K562 (cell line): ENCODE results near the gene HMCN1. TPM values are rescaled to one million over a fixed set of nuclear protein-coding genes. Genes with fewer than 3 reads are reported as not detected.

Source experiments
- ARHGAP35 ChIP-seq: fragments of 450-650 bp; IDR thresholded peaks from 2 replicates; pipeline ENCODE4 v1.6.1; 2018; ENCODE audit not compliant: partially characterized antibody
- BRD9 ChIP-seq: fragments of 450-650 bp; IDR thresholded peaks from 2 replicates; pipeline ENCODE4 v1.6.1; 2018; ENCODE audit warnings: low read depth; ENCODE audit not compliant: partially characterized antibody
- SREBF1 ChIP-seq: fragments of 150-350 bp; IDR thresholded peaks from 2 replicates; pipeline ENCODE4 v1.6.1; 2014; ENCODE audit warnings: antibody characterized with exemption, low read depth, low read length, borderline replicate concordance
- TAF7 ChIP-seq: fragments of 450-650 bp; IDR thresholded peaks from 2 replicates; pipeline ENCODE4 v1.6.1; 2016; ENCODE audit warnings: missing genetic modification characterization, missing compliant biosample characterization
- polyA plus RNA-seq, 8 experiments: library from polyadenylated mRNA; depleted of rRNA in 4 of 8; stranded (reverse) in 5 of 8; unstranded in 3 of 8; fragments of >200 nt; fragmentation: Nextera tagmentation in 2 of 8; fragmentation: Illumina TruSeq in 1 of 8; extraction: Ambion mirVana in 2 of 8; extraction: Trizol in 1 of 8; gene quantifications; 2 replicates each; pipeline versions ENCODE4 v1.2.1 to v1.2.3, GENCODE V29; 2011 to 2014; ENCODE audit warnings: inconsistent platforms in 1 of 8, missing spikeins in 1 of 8
- total RNA-seq, 7 experiments: library from RNA; depleted of rRNA in 6 of 7; stranded (reverse); fragments of >200 nt in 6 of 7; fragmentation: Illumina TruSeq in 2 of 7; extraction: Trizol in 2 of 7; gene quantifications; 2 replicates each; pipeline versions ENCODE4 v1.2.1 to v1.2.3, GENCODE V29; 2011 to 2021; ENCODE audit warnings: low replicate concordance in 1 of 7
- TF ChIP-seq, protein P1 (sequence below): fragments of 450-650 bp; conservative IDR thresholded peaks from 2 replicates; pipeline ENCODE4 v1.6.1; 2016; ENCODE audit warnings: missing genetic modification characterization, low read depth, mild to moderate bottlenecking, control low read depth, missing compliant biosample characterization
- TF ChIP-seq, protein P2 (sequence below): IDR thresholded peaks from 2 replicates; pipeline ENCODE4 v1.6.1; 2014; ENCODE audit warnings: antibody characterized with exemption
- TF ChIP-seq, protein P3 (sequence below): IDR thresholded peaks from 2 replicates; pipeline ENCODE4 v1.6.1; 2012; ENCODE audit warnings: low read depth, low read length, improper control_type of control experiment, borderline replicate concordance

The HMCN1 gene
- total and polyA plus RNA-seq, 9 of the 15 experiments (the other 6 are each of a cell fraction or from before 2014, with no cell fraction given), result 0.07 to 0.36 (median 0.21) TPM

DNA sequence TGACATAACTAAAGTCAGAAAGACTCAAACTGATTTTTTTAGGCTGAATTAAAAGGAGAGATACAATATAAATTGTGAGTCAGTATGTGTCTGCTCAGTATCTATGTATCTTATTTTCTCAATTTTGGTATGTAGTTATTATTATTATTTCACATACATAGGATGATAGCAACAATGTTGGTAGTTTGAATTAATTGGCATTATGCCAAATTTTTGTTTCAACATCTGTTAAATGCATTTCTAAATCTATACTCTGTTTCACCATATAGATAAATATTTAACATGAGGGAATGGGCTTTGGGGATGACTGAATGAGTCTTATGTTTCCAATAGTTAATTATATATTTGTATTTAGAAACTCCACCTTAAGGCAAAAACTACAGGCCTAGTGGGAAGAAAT is 12.6 kb upstream of the HMCN1 start (continued):
- TF ChIP-seq, protein P1, sequence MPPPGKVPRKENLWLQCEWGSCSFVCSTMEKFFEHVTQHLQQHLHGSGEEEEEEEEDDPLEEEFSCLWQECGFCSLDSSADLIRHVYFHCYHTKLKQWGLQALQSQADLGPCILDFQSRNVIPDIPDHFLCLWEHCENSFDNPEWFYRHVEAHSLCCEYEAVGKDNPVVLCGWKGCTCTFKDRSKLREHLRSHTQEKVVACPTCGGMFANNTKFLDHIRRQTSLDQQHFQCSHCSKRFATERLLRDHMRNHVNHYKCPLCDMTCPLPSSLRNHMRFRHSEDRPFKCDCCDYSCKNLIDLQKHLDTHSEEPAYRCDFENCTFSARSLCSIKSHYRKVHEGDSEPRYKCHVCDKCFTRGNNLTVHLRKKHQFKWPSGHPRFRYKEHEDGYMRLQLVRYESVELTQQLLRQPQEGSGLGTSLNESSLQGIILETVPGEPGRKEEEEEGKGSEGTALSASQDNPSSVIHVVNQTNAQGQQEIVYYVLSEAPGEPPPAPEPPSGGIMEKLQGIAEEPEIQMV (tag), result no peak
- TF ChIP-seq TAF7 (tag), result no peak
- no peak for TF ChIP-seq ARHGAP35
- TF ChIP-seq, protein P2, sequence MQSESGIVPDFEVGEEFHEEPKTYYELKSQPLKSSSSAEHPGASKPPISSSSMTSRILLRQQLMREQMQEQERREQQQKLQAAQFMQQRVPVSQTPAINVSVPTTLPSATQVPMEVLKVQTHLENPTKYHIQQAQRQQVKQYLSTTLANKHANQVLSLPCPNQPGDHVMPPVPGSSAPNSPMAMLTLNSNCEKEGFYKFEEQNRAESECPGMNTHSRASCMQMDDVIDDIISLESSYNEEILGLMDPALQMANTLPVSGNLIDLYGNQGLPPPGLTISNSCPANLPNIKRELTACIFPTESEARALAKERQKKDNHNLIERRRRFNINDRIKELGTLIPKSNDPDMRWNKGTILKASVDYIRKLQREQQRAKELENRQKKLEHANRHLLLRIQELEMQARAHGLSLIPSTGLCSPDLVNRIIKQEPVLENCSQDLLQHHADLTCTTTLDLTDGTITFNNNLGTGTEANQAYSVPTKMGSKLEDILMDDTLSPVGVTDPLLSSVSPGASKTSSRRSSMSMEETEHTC, result no peak
- TF ChIP-seq, protein P3, sequence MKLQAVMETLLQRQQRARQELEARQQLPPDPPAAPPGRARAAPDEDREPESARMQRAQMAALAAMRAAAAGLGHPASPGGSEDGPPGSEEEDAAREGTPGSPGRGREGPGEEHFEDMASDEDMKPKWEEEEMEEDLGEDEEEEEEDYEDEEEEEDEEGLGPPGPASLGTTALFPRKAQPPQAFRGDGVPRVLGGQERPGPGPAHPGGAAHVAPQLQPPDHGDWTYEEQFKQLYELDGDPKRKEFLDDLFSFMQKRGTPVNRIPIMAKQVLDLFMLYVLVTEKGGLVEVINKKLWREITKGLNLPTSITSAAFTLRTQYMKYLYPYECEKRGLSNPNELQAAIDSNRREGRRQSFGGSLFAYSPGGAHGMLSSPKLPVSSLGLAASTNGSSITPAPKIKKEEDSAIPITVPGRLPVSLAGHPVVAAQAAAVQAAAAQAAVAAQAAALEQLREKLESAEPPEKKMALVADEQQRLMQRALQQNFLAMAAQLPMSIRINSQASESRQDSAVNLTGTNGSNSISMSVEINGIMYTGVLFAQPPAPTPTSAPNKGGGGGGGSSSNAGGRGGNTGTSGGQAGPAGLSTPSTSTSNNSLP, result no peak
- TF ChIP-seq BRD9, result no peak
- TF ChIP-seq SREBF1, result no peak
